Spinal cord (tissue), 10 donors: ENCODE results near the gene CNIH4. TPM values are rescaled to one million over a fixed set of nuclear protein-coding genes. Genes with fewer than 3 reads are reported as not detected.

Experiments
- DNase-seq, 6 donors: peaks; one replicate each; pipeline versions ENCODE4 v3.0.0 to v3.0.0-alpha.2; 2013 to 2015; ENCODE audit warnings: low spot score in 6 of 6, low read depth in 4 of 6
- H3K27ac ChIP-seq: one replicate; pipeline ENCODE4 v1.5.1; 2013; ENCODE audit warnings: low read depth, low read length, control low read depth
- H3K27me3 ChIP-seq: one replicate; pipeline ENCODE4 v1.6.1; 2013; ENCODE audit warnings: low read length; ENCODE audit not compliant: control insufficient read depth, insufficient read depth
- H3K36me3 ChIP-seq: one replicate; pipeline ENCODE4 v1.6.1; 2013; ENCODE audit warnings: low read length; ENCODE audit not compliant: control insufficient read depth, insufficient read depth
- H3K4me1 ChIP-seq: one replicate; pipeline ENCODE4 v1.6.1; 2013; ENCODE audit warnings: low read length; ENCODE audit not compliant: control insufficient read depth, insufficient read depth
- H3K4me3 ChIP-seq: one replicate; pipeline ENCODE4 v1.5.1; 2013; ENCODE audit warnings: low read depth, low read length, control low read depth
- H3K9me3 ChIP-seq: one replicate; pipeline ENCODE4 v1.6.1; 2013; ENCODE audit warnings: low read length; ENCODE audit not compliant: control insufficient read depth, insufficient read depth
- WGBS: methylation state at CpG from one replicate; pipeline ENCODE4 v1.1.5; 2013; ENCODE audit warnings: missing lambda C conversion rate; ENCODE audit not compliant: insufficient coverage; 5-methylcytosine and 5-hydroxymethylcytosine counted together
- polyA plus RNA-seq, 2 donors: library from polyadenylated mRNA; unstranded; fragments of 120-200 nt; gene quantifications; one replicate each; pipeline ENCODE4 v1.2.1, GENCODE V29; 2013; ENCODE audit not compliant: insufficient read length in 2 of 2
- total RNA-seq, 2 donors: library from RNA; depleted of rRNA in 1 of 2; stranded (reverse); fragments of 120-200 nt in 1 of 2; fragments of >200 nt in 1 of 2; gene quantifications; one replicate each; pipeline versions ENCODE4 v1.2.3 to v1.2.4, GENCODE V29; 2013 to 2014
- donor health status: healthy.

Gene CNIH4
- total and polyA plus RNA-seq, 4 donors, result 32.5 to 46.1 (median 33.3) TPM

GRCh38 chr1:224373008-224373590, 16.4 kb downstream of the CNIH4 start:
- no peak overlapping the region for H3K4me3 ChIP-seq
- WGBS, result 92% methylated on average over 3 of the region's 5 CpGs
- H3K27ac ChIP-seq, result no peak overlapping the region
- H3K4me1 ChIP-seq, result no peaks in the 10 kb centered on the region
- no peak for DNase-seq
- peaks cover 43% of the 10 kb centered on the region for H3K36me3 ChIP-seq
- H3K9me3 ChIP-seq, result no peaks in the 10 kb centered on the region
- no peaks in the 10 kb centered on the region for H3K27me3 ChIP-seq

- Histone ChIP-seq H3K9me3 (no peaks in the 10 kb centered on the region), H3K36me3 (peaks cover 34% of the 10 kb centered on the region), H3K4me3 (no peak overlapping the region), H3K27me3 (no peaks in the 10 kb centered on the region), H3K27ac (no peak overlapping the region), H3K4me1 (no peaks in the 10 kb centered on the region)
- no peak for DNase-seq
- 95% methylated on average over 3 of the region's 3 CpGs for whole genome bisulfite sequencing
Measured at GRCh38 chr1:224375059-224375458, 18.4 kb downstream of the CNIH4 start.

GRCh38 chr1:224377676-224378006, 21.0 kb downstream of the CNIH4 start:
- Histone ChIP-seq H3K9me3 (no peaks in the 10 kb centered on the region), H3K4me1 (no peaks in the 10 kb centered on the region), H3K27ac (no peak overlapping the region), H3K4me3 (no peak overlapping the region), H3K36me3 (peaks cover 27% of the 10 kb centered on the region), H3K27me3 (no peaks in the 10 kb centered on the region)
- 100% methylated on average over 1 of the region's 2 CpGs for WGBS
- DNase-seq, result no peak

GRCh38 chr1:224378855-224379631, 22.4 kb downstream of the CNIH4 start:
- H3K4me3 ChIP-seq, result no peak overlapping the region
- H3K4me1 ChIP-seq, result no peaks in the 10 kb centered on the region
- H3K27me3 ChIP-seq, result no peaks in the 10 kb centered on the region
- H3K36me3 ChIP-seq, result peaks cover 20% of the 10 kb centered on the region
- no peaks in the 10 kb centered on the region for H3K9me3 ChIP-seq
- no peak overlapping the region for H3K27ac ChIP-seq
- WGBS, result 87% methylated on average over 4 of the region's 7 CpGs
- no peak for DNase-seq

GRCh38 chr1:224380003-224380402, 23.3 kb downstream of the CNIH4 start:
- WGBS, result no CpG with 5 or more reads among the region's 4 CpGs
- H3K4me1 ChIP-seq, result no peaks in the 10 kb centered on the region
- peaks cover 18% of the 10 kb centered on the region for H3K36me3 ChIP-seq
- no peak overlapping the region for H3K4me3 ChIP-seq
- DNase-seq, result no peak
- H3K27me3 ChIP-seq, result no peaks in the 10 kb centered on the region
- H3K27ac ChIP-seq, result no peak overlapping the region
- H3K9me3 ChIP-seq, result no peaks in the 10 kb centered on the region

DNA sequence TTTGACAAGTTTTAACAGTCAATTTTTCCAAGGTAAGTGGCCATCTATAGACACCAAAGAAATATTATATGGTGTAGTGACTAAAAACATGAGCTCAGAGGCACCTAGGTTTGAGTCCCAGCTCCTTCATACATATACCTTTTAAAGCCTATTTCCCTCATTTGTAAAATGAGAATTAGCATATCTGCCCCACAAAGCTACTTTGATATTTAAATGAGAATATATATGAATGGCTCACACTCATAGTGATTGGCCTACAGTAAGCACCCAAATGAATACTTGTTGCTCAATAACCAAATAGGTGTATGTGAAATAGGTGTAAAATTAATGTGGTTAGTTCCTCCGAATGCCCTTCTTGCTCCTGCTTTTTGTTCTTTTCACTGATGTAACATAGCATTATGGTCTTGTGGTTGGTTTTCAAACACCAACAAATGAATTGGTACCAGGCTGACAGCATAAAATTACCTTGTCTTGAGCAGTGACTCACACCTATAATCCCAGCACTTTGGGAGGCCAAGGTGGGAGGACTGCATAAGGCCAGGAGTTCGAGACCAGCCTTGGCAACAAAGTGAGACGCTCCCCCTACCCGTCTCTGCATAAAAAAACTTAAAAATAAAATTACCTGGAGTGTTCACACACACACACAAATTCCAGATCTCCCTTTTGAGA, 25.3 kb downstream of the CNIH4 start:
- no CpG with 5 or more reads among the region's 4 CpGs for WGBS

GRCh38 chr1:224383218-224383617, 26.5 kb downstream of the CNIH4 start:
- H3K27ac ChIP-seq, result no peak overlapping the region
- no peaks in the 10 kb centered on the region for H3K27me3 ChIP-seq
- H3K4me3 ChIP-seq, result no peak overlapping the region
- DNase-seq, result peak in 1 of 6 donors; percentile 3
- no peaks in the 10 kb centered on the region for H3K9me3 ChIP-seq
- no peaks in the 10 kb centered on the region for H3K4me1 ChIP-seq
- H3K36me3 ChIP-seq, result peaks cover 8% of the 10 kb centered on the region
- no CpG with 5 or more reads among the region's 3 CpGs for WGBS

More for the DNA sequence above, 25.3 kb downstream of the CNIH4 start:
- Histone ChIP-seq H3K27me3 (no peaks in the 10 kb centered on the region), H3K27ac (no peak overlapping the region), H3K4me3 (no peak overlapping the region), H3K4me1 (no peaks in the 10 kb centered on the region), H3K9me3 (no peaks in the 10 kb centered on the region), H3K36me3 (peaks cover 15% of the 10 kb centered on the region)
- no peak for DNase-seq

DNA sequence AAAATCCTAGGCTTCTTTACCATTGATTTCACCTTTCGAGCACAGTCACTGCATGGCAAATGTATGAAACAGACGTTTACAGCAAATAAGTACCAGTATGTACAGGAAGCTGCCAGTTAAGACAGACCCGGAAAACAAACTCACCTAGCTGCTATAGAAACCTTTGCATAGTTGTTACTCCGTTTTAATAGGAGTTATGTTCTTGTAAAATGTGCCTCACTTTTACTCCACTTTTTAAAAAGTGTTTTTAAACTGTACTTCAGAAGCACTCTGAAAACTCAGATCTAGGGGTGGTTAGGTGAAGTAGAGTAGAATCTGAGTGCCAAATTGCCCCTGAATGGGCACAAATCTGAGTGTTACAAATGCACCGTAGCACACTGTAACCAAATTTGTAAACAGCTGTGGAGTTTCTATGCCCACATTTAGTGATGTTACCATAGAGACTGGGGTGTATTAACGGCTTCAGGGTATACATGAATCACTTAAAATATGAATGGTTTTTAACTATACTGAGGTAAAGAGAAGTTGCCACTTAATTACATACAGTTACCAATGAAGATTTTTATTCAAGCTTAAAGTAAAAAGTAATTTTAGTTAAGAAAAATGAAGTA, 30.7 kb downstream of the CNIH4 start:
- Histone ChIP-seq H3K27ac (no peak overlapping the region), H3K27me3 (no peaks in the 10 kb centered on the region), H3K9me3 (no peaks in the 10 kb centered on the region), H3K36me3 (peaks cover 15% of the 10 kb centered on the region), H3K4me3 (no peak overlapping the region), H3K4me1 (no peaks in the 10 kb centered on the region)
- no peak for DNase-seq
- WGBS, result no CpG with 5 or more reads among the region's 6 CpGs

GRCh38 chr1:224387943-224388342, 31.3 kb downstream of the CNIH4 start:
- no peaks in the 10 kb centered on the region for H3K27me3 ChIP-seq
- no peak for DNase-seq
- H3K4me1 ChIP-seq, result no peaks in the 10 kb centered on the region
- H3K4me3 ChIP-seq, result no peak overlapping the region
- H3K9me3 ChIP-seq, result no peaks in the 10 kb centered on the region
- WGBS, result no CpG with 5 or more reads among the region's 2 CpGs
- no peak overlapping the region for H3K27ac ChIP-seq
- H3K36me3 ChIP-seq, result peaks cover 15% of the 10 kb centered on the region
